HG02884 (cell line): ENCODE data around the gene TSC22D3.
"Not testable (repeated sequence)": the region's sequence is repeated elsewhere in the genome, so short reads cannot be mapped to it uniquely, and the experiment has no call there.

Experiments
- ATAC-seq: cut with Tn5 transposase; IDR thresholded peaks from one replicate; pipeline ENCODE4 v1.9.1; 2021; ENCODE audit warnings: mild to moderate bottlenecking, moderate library complexity; ENCODE audit not compliant: unreplicated experiment

TSC22D3 gene

GRCh38 chrX:107775734-107776511 lies at the start of gene TSC22D3:
Gene TSC22D3, minus strand, starts transcription at chrX:107775787. Its CDS starts 368 bp downstream, at chrX:107775419.
- ATAC-seq = peak; percentile 75

- no peak for ATAC-seq
Observed at GRCh38 chrX:107823456-107823855, 47.9 kb upstream of the TSC22D3 start.

GRCh38 chrX:107823042-107823441 lies 47.5 kb upstream of the TSC22D3 start:
- ATAC-seq = no peak

- no peak for ATAC-seq
Observed at GRCh38 chrX:107818900-107819521, 43.4 kb upstream of the TSC22D3 start.

GRCh38 chrX:107810053-107810452 lies 34.5 kb upstream of the TSC22D3 start:
- not testable (repeated sequence) for ATAC-seq

- no peak for ATAC-seq
Observed at GRCh38 chrX:107805179-107805578, 29.6 kb upstream of the TSC22D3 start.

- ATAC-seq = no peak
Observed at GRCh38 chrX:107804427-107804826, 28.8 kb upstream of the TSC22D3 start.

- ATAC-seq = no peak
Observed at GRCh38 chrX:107787827-107788226, 12.2 kb upstream of the TSC22D3 start.

- no peak for ATAC-seq
Observed at GRCh38 chrX:107780525-107780924, 4.9 kb upstream of the TSC22D3 start.

GRCh38 chrX:107777536-107777832 lies 1.9 kb upstream of the TSC22D3 start, which contains the start of gene NCBP2L:
Gene NCBP2L, plus strand, starts transcription at chrX:107777733. Its CDS starts 16,488 bp downstream, at chrX:107794221.
- no peak for ATAC-seq

GRCh38 chrX:107776649-107777535 lies 1.3 kb upstream of the TSC22D3 start:
- ATAC-seq = peak; percentile 73

GRCh38 chrX:107775000-107775733 lies 420 bp downstream of the TSC22D3 start:
- ATAC-seq = peak; percentile 16

GRCh38 chrX:107773906-107774435 lies 1.6 kb downstream of the TSC22D3 start:
- no peak for ATAC-seq

- no peak for ATAC-seq
Observed at GRCh38 chrX:107773206-107773605, 2.4 kb downstream of the TSC22D3 start.

GRCh38 chrX:107769581-107770317 lies 5.8 kb downstream of the TSC22D3 start:
- ATAC-seq = no peak

- no peak for ATAC-seq
Observed at GRCh38 chrX:107768051-107768450, 7.5 kb downstream of the TSC22D3 start.

- ATAC-seq = no peak
Observed at GRCh38 chrX:107766470-107767150, 9.0 kb downstream of the TSC22D3 start.

GRCh38 chrX:107764845-107765608 lies 10.6 kb downstream of the TSC22D3 start:
- ATAC-seq = no peak

GRCh38 chrX:107763647-107764046 lies 11.9 kb downstream of the TSC22D3 start:
- no peak for ATAC-seq
